A549 (cell line): ENCODE measurements around the gene OR2AE1.

ENCODE experiments used
- CBX2 ChIP-seq: fragments of 200-600 bp; sonication (generic); IDR thresholded peaks from 2 replicates; pipeline ENCODE4 v1.6.1; 2016; ENCODE audit warnings: low read depth, mild to moderate bottlenecking, borderline replicate concordance
- EP300 ChIP-seq, 2 experiments: fragments of >200 bp; sonication (Bioruptor Twin); formaldehyde crosslinking; IDR thresholded peaks; 2 replicates in 1 of 2; 3 replicates in 1 of 2; pipeline ENCODE4 v1.6.1; 2016 to 2017
- JUNB ChIP-seq: fragments of >200 bp; sonication (Bioruptor Twin); formaldehyde crosslinking; IDR thresholded peaks from 2 replicates; pipeline ENCODE4 v1.6.1; 2016

GRCh38 chr7:99868246-99868645 is 8.6 kb downstream of the OR2AE1 start:
- TF ChIP-seq JUNB (no peak), CBX2 (no peak), EP300 (IDR thresholded peaks at IDR 0.05) (no peak)
